ENCODE results near the gene FGF8.
"Not testable (repeated sequence)": the region's sequence is repeated elsewhere in the genome, so short reads cannot be mapped to it uniquely, and the experiment has no call there.

FGF8 gene

DNA sequence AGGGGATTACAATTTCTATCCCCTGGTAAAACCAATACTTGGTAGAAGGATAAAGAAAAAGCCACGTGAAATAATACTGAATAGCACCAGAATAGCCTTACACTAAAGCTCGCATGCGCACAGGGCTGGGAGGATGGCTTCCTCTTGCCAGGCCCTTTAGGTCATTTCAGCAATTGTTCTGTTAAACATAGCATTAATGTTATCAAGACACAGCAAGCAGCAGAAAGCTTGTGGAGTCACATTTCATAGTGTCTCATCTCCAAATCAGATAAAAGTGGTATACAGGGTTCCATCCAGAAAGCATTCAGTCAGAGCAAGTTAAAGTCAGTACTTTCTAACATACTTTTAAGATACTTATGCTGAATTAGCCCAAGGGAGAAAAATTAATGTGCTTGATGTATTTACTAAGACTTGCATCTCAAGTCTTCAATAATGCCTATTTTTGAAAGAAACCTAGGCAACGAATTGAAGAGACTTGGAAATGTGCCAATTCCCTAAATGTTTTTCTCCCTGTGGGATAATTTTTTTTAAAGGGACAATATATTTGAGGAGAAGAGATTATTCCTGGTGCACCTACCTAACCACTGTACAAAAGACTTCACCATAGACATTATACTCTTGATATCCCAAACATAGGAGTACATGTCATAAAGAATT is 21.6 kb upstream of the FGF8 start:
- Histone ChIP-seq H4K8ac (ENCODE audit: low read depth, low read length) (no peak overlapping the region), H2AK5ac (ENCODE audit: low read length) (no peak overlapping the region), H3K79me1 (ENCODE audit: low read length) (no peaks in the 10 kb centered on the region), H3K27ac (ENCODE audit: low read depth, low read length) (no peak overlapping the region), H3K4ac (ENCODE audit: low read depth, low read length) (no peak overlapping the region), H3K4me2 (ENCODE audit: low read length) (no peak overlapping the region), H4K12ac (ENCODE audit: low read depth, low read length) (no peak overlapping the region), H3K4me3 (ENCODE audit: low read depth, low read length) (no peak overlapping the region), H3K27me3 (ENCODE audit: insufficient read depth, low read length) (no peaks in the 10 kb centered on the region), H3K79me2 (ENCODE audit: control insufficient read depth, insufficient read depth, low read length, poor library complexity) (no peaks in the 10 kb centered on the region), H3K9me3 (ENCODE audit: insufficient read depth, low read depth, low read length) (no peaks in the 10 kb centered on the region), H3K9ac (ENCODE audit: low read length) (no peak overlapping the region), H4K91ac (ENCODE audit: low read depth, low read length) (no peak overlapping the region), H3K4me1 (ENCODE audit: control insufficient read depth in 1 of 2, insufficient read depth in 2 of 2, low read length in 2 of 2) (no peaks in the 10 kb centered on the region), H3K18ac (ENCODE audit: low read length) (no peak overlapping the region), H2AFZ (ENCODE audit: insufficient read depth, low read length, poor library complexity) (no peak overlapping the region), H2BK12ac (ENCODE audit: low read length) (no peak overlapping the region), H3K36me3 (ENCODE audit: control insufficient read depth in 1 of 2, insufficient read depth in 2 of 2, low read length in 2 of 2) (peaks cover 35 to 51% of the 10 kb centered on the region in 2 experiments), H3K23ac (ENCODE audit: low read length) (no peak overlapping the region), H2BK120ac (ENCODE audit: insufficient read depth, low read length, poor library complexity) (no peak overlapping the region), H3K14ac (ENCODE audit: low read length) (no peak overlapping the region), H2BK5ac (ENCODE audit: low read depth, low read length, poor library complexity) (no peak overlapping the region)
- DNase-seq, result no peak
- WGBS (ENCODE audit: extremely low coverage, insufficient coverage, insufficient read length), result no CpG with 5 or more reads among the region's 4 CpGs

DNA sequence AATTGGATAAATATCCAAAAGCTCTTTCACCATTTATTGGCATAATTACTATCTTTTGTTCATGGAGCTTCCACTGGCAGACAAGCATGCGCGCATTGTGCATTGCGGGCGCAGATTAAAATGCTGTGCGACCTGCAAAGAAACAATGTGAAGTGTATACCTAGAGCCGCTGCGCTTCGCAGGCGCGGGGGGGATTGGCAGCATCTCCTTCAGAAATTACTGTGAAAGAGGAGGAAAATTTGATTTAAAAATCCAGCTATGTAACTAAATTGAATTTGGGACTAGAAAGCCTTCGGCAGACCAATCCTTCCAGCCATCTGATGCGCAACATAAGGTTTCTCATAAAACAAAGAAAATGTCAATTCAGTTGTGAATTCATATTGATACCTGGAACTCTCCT is 17.6 kb upstream of the FGF8 start:
- no peak overlapping the region for H2AK5ac ChIP-seq (ENCODE audit: low read length)
- no peak overlapping the region for H2BK120ac ChIP-seq (ENCODE audit: insufficient read depth, low read length, poor library complexity)
- H3K18ac ChIP-seq (ENCODE audit: low read length), result no peak overlapping the region
- DNase-seq, result no peak
- peaks cover 35 to 48% of the 10 kb centered on the region in 2 experiments for H3K36me3 ChIP-seq (ENCODE audit: control insufficient read depth in 1 of 2, insufficient read depth in 2 of 2, low read length in 2 of 2)
- no peak overlapping the region for H4K91ac ChIP-seq (ENCODE audit: low read depth, low read length)
- no peak overlapping the region for H2AFZ ChIP-seq (ENCODE audit: insufficient read depth, low read length, poor library complexity)
- H3K14ac ChIP-seq (ENCODE audit: low read length), result no peak overlapping the region
- H3K4me2 ChIP-seq (ENCODE audit: low read length), result no peak overlapping the region
- H2BK12ac ChIP-seq (ENCODE audit: low read length), result no peak overlapping the region
- H4K12ac ChIP-seq (ENCODE audit: low read depth, low read length), result no peak overlapping the region
- no peak overlapping the region for H3K4ac ChIP-seq (ENCODE audit: low read depth, low read length)
- no peak overlapping the region for H4K8ac ChIP-seq (ENCODE audit: low read depth, low read length)
- H3K27me3 ChIP-seq (ENCODE audit: insufficient read depth, low read length), result no peaks in the 10 kb centered on the region
- H3K9me3 ChIP-seq (ENCODE audit: insufficient read depth, low read depth, low read length), result no peaks in the 10 kb centered on the region
- H2BK5ac ChIP-seq (ENCODE audit: low read depth, low read length, poor library complexity), result no peak overlapping the region
- H3K79me1 ChIP-seq (ENCODE audit: low read length), result no peaks in the 10 kb centered on the region
- H3K79me2 ChIP-seq (ENCODE audit: control insufficient read depth, insufficient read depth, low read length, poor library complexity), result no peaks in the 10 kb centered on the region
- no CpG with 5 or more reads among the region's 12 CpGs for WGBS (ENCODE audit: extremely low coverage, insufficient coverage, insufficient read length)
- H3K27ac ChIP-seq (ENCODE audit: low read depth, low read length), result no peak overlapping the region
- no peak overlapping the region for H3K23ac ChIP-seq (ENCODE audit: low read length)
- no peak overlapping the region for H3K4me3 ChIP-seq (ENCODE audit: low read depth, low read length)
- H3K4me1 ChIP-seq (ENCODE audit: control insufficient read depth in 1 of 2, insufficient read depth in 2 of 2, low read length in 2 of 2), result no peaks in the 10 kb centered on the region
- no peak overlapping the region for H3K9ac ChIP-seq (ENCODE audit: low read length)

DNA sequence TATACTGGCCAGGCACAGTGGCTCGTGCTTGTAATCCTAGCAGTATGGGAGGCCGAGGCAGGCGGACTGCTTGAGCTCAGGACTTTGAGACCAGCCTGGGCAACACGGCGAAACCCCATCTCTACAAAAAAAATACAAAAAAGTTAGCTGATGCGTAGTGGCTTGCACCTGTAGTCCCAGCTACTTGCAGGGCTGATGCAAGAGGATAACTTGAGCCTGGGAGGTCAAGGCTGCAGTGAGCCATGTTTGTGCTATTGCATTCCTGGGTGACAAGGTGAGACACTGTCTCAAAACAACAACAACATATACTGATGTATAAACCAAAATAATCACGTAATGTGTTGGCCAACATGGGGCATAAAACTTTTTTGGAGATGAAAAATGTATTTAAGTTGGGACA is 13.8 kb upstream of the FGF8 start:
- DNase-seq, result no peak
- no peak overlapping the region for H3K9ac ChIP-seq (ENCODE audit: low read length)
- H3K23ac ChIP-seq (ENCODE audit: low read length), result no peak overlapping the region
- H3K9me3 ChIP-seq (ENCODE audit: insufficient read depth, low read depth, low read length), result no peaks in the 10 kb centered on the region
- no peak overlapping the region for H2AFZ ChIP-seq (ENCODE audit: insufficient read depth, low read length, poor library complexity)
- no peak overlapping the region for H2BK5ac ChIP-seq (ENCODE audit: low read depth, low read length, poor library complexity)
- H3K79me2 ChIP-seq (ENCODE audit: control insufficient read depth, insufficient read depth, low read length, poor library complexity), result no peaks in the 10 kb centered on the region
- no peak overlapping the region for H2BK120ac ChIP-seq (ENCODE audit: insufficient read depth, low read length, poor library complexity)
- no peak overlapping the region for H4K91ac ChIP-seq (ENCODE audit: low read depth, low read length)
- H3K14ac ChIP-seq (ENCODE audit: low read length), result no peak overlapping the region
- no peak overlapping the region for H3K18ac ChIP-seq (ENCODE audit: low read length)
- H4K12ac ChIP-seq (ENCODE audit: low read depth, low read length), result no peak overlapping the region
- H3K27ac ChIP-seq (ENCODE audit: low read depth, low read length), result no peak overlapping the region
- H3K79me1 ChIP-seq (ENCODE audit: low read length), result no peaks in the 10 kb centered on the region
- H3K4me3 ChIP-seq (ENCODE audit: low read depth, low read length), result no peak overlapping the region
- no peaks in the 10 kb centered on the region for H3K4me1 ChIP-seq (ENCODE audit: control insufficient read depth in 1 of 2, insufficient read depth in 2 of 2, low read length in 2 of 2)
- H3K36me3 ChIP-seq (ENCODE audit: control insufficient read depth in 1 of 2, insufficient read depth in 2 of 2, low read length in 2 of 2), result peaks cover 37 to 57% of the 10 kb centered on the region in 2 experiments
- no peak overlapping the region for H2BK12ac ChIP-seq (ENCODE audit: low read length)
- H4K8ac ChIP-seq (ENCODE audit: low read depth, low read length), result no peak overlapping the region
- H2AK5ac ChIP-seq (ENCODE audit: low read length), result no peak overlapping the region
- no peak overlapping the region for H3K4me2 ChIP-seq (ENCODE audit: low read length)
- no peak overlapping the region for H3K4ac ChIP-seq (ENCODE audit: low read depth, low read length)
- no CpG with 5 or more reads among the region's 7 CpGs for WGBS (ENCODE audit: extremely low coverage, insufficient coverage, insufficient read length)
- H3K27me3 ChIP-seq (ENCODE audit: insufficient read depth, low read length), result no peaks in the 10 kb centered on the region

DNA sequence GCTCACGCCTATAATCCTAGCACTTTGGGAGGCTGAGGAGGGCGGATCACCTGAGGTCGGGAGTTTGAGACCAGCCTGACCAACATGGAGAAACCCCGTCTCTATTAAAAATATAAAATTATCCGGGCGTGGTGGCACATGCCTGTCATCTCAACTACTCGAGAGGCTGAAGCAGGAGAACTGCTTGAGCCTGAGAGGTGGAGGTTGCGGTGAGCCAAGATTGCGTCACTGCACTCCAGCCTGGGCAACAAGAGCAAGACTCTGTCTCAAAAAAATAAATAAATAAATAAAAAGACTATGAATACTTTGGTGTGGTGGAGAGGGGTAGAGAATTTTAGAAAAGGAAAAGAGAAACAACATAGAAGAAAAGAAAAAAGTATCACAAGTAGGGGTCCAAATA is 13.3 kb upstream of the FGF8 start:
- H3K23ac ChIP-seq (ENCODE audit: low read length); H3K27ac ChIP-seq (ENCODE audit: low read depth, low read length); H3K4ac ChIP-seq (ENCODE audit: low read depth, low read length); H4K8ac ChIP-seq (ENCODE audit: low read depth, low read length); H3K9me3 ChIP-seq (ENCODE audit: insufficient read depth, low read depth, low read length); H3K18ac ChIP-seq (ENCODE audit: low read length); H2BK5ac ChIP-seq (ENCODE audit: low read depth, low read length, poor library complexity); H3K79me2 ChIP-seq (ENCODE audit: control insufficient read depth, insufficient read depth, low read length, poor library complexity); H2AFZ ChIP-seq (ENCODE audit: insufficient read depth, low read length, poor library complexity); H3K79me1 ChIP-seq (ENCODE audit: low read length); H4K12ac ChIP-seq (ENCODE audit: low read depth, low read length); H3K14ac ChIP-seq (ENCODE audit: low read length); H2BK120ac ChIP-seq (ENCODE audit: insufficient read depth, low read length, poor library complexity); H3K9ac ChIP-seq (ENCODE audit: low read length); DNase-seq; H3K27me3 ChIP-seq (ENCODE audit: insufficient read depth, low read length); H4K91ac ChIP-seq (ENCODE audit: low read depth, low read length); H3K4me2 ChIP-seq (ENCODE audit: low read length); H3K4me3 ChIP-seq (ENCODE audit: low read depth, low read length); H3K4me1 ChIP-seq (ENCODE audit: control insufficient read depth in 1 of 2, insufficient read depth in 2 of 2, low read length in 2 of 2); H2AK5ac ChIP-seq (ENCODE audit: low read length); H2BK12ac ChIP-seq (ENCODE audit: low read length): not testable (repeated sequence)
- no CpG with 5 or more reads among the region's 9 CpGs for WGBS (ENCODE audit: extremely low coverage, insufficient coverage, insufficient read length)
- peaks cover 37 to 57% of the 10 kb centered on the region in 2 experiments for H3K36me3 ChIP-seq (ENCODE audit: control insufficient read depth in 1 of 2, insufficient read depth in 2 of 2, low read length in 2 of 2)

All from trophoblast cell (in vitro differentiated cells and primary cell).